ENCODE data around the gene WDFY3. TPM values are rescaled to one million over a fixed set of nuclear protein-coding genes. Genes with fewer than 3 reads are reported as not detected.

Gene WDFY3
- total and polyA plus RNA-seq, 2 of the 4 experiments (the other 2 are of a cell fraction), result 12.5 to 58.1 TPM

DNA sequence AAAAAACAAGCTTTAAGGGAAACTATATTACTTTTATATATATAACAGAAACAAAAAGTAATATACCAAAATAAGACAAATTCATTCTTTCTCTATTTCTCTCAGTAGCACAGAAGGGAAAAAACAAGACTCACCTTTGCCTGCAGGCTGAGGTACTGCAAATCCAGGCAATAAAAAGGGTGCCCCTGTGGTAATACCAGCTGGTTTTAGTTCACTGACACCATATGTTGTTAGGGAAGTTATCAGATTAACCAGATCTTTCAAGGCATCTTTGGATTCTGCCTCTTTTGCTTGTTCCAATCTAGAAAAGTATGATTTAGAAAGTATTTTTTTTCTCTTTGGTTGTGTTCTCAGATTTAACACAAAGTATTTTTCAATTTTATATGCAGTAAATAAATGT, 139.8 kb downstream of the WDFY3 start:
- no peak overlapping the region for H3K14ac ChIP-seq (replicated peaks; ENCODE audit: low read depth, low read length)
- no peak overlapping the region for H2BK5ac ChIP-seq (ENCODE audit: low read depth, low read length, poor library complexity, severe bottlenecking)
- TF ChIP-seq, protein P1, sequence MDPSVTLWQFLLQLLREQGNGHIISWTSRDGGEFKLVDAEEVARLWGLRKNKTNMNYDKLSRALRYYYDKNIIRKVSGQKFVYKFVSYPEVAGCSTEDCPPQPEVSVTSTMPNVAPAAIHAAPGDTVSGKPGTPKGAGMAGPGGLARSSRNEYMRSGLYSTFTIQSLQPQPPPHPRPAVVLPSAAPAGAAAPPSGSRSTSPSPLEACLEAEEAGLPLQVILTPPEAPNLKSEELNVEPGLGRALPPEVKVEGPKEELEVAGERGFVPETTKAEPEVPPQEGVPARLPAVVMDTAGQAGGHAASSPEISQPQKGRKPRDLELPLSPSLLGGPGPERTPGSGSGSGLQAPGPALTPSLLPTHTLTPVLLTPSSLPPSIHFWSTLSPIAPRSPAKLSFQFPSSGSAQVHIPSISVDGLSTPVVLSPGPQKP (IDR thresholded peaks at IDR 0.05; ENCODE audit: borderline replicate concordance, low read depth, low read length), result no peak
- TF ChIP-seq SMC3 (IDR thresholded peaks at IDR 0.05; ENCODE audit: low read depth, low read length) (no peak), MAFK (IDR thresholded peaks at IDR 0.05; ENCODE audit: low read depth, low read length) (no peak)
- no peak overlapping the region for H2AFZ ChIP-seq (replicated peaks; ENCODE audit: low read length, poor library complexity)
- intact Hi-C loops (cut with micrococcal nuclease), result no loop called here
- no peaks in the 10 kb centered on the region for H3K4me1 ChIP-seq (ENCODE audit: control insufficient read depth, insufficient read depth, low read length)
- no peak overlapping the region for H4K5ac ChIP-seq (ENCODE audit: low read depth, low read length)
- H4K91ac ChIP-seq (ENCODE audit: insufficient read depth, low read depth, low read length), result no peak overlapping the region
- H3K18ac ChIP-seq (ENCODE audit: low read depth, low read length), result no peak overlapping the region
- H3K79me1 ChIP-seq (ENCODE audit: low read depth in 1 of 2, low read length in 2 of 2), result no peaks in the 10 kb centered on the region; a peak in 1 of 4 replicates
- H3K4me2 ChIP-seq (ENCODE audit: low read depth, low read length), result no peak overlapping the region
- H3K4me3 ChIP-seq (ENCODE audit: insufficient read depth, low read depth, low read length), result no peak overlapping the region
- H3K56ac ChIP-seq (ENCODE audit: extremely low read depth, insufficient read depth, low read length), result no peak overlapping the region
- no peaks in the 10 kb centered on the region for H3K9me3 ChIP-seq (ENCODE audit: control insufficient read depth, insufficient read depth, low read length)
- H3K27me3 ChIP-seq (ENCODE audit: control insufficient read depth, insufficient read depth, low read length), result no peaks in the 10 kb centered on the region
- no TSS peak for BruUV-seq (replicated peaks)
- H3K9ac ChIP-seq (ENCODE audit: low read depth, low read length), result no peak overlapping the region
- H2AK9ac ChIP-seq (replicated peaks; ENCODE audit: low read depth, low read length, poor library complexity), result no peak overlapping the region
- POLR2A ChIA-PET (ENCODE audit: unreplicated experiment), result interaction anchor here (0.6 kb wide), 1 partner anchor 9 kb away, joined by 3 read pairs; no protein-coding TSS in a partner anchor
- H2AK5ac ChIP-seq (ENCODE audit: low read depth, low read length), result no peak overlapping the region
- no peak overlapping the region for H2BK15ac ChIP-seq (ENCODE audit: low read depth, low read length)
- no peak overlapping the region for H3K27ac ChIP-seq (ENCODE audit: insufficient read depth, low read length)
- no peak overlapping the region for H2BK120ac ChIP-seq (ENCODE audit: low read depth, low read length)
- ATAC-seq (ENCODE audit: low read depth) (no peak), DNase-seq (no peak)
- H3K23ac ChIP-seq (ENCODE audit: low read depth, low read length), result no peak overlapping the region
- H3K9me1 ChIP-seq (ENCODE audit: insufficient read depth, low read length), result no peaks in the 10 kb centered on the region
- H4K8ac ChIP-seq (ENCODE audit: low read depth in 2 of 2, low read length in 2 of 2), result no peak overlapping the region
- dilution Hi-C loops (cut with HindIII; ENCODE audit: low sequenced_read_pairs, unreplicated experiment), result no loop called here
- no peaks in the 10 kb centered on the region for H4K20me1 ChIP-seq (ENCODE audit: insufficient read depth, low read length)
- in situ Hi-C loops (cut with MboI; ENCODE audit: low sequenced_read_pairs), result no loop called here
- H2BK20ac ChIP-seq (ENCODE audit: low read depth, low read length), result no peak overlapping the region
- CTCF ChIA-PET, result no interaction called here
- peaks cover 5% of the 10 kb centered on the region for H3K36me3 ChIP-seq (ENCODE audit: control insufficient read depth, insufficient read depth, low read length)
- H3K4ac ChIP-seq (ENCODE audit: low read depth, low read length), result no peak overlapping the region
